HG02938 (cell line): Measurements from ENCODE around the gene HES4.
"Not testable (repeated sequence)": the region's sequence is repeated elsewhere in the genome, so short reads cannot be mapped to it uniquely, and the experiment has no call there.

Source experiments
- ATAC-seq: cut with Tn5 transposase; IDR thresholded peaks from one replicate; pipeline ENCODE4 v1.9.1; 2021; ENCODE audit warnings: mild to moderate bottlenecking, moderate library complexity; ENCODE audit not compliant: unreplicated experiment

HES4 gene

DNA sequence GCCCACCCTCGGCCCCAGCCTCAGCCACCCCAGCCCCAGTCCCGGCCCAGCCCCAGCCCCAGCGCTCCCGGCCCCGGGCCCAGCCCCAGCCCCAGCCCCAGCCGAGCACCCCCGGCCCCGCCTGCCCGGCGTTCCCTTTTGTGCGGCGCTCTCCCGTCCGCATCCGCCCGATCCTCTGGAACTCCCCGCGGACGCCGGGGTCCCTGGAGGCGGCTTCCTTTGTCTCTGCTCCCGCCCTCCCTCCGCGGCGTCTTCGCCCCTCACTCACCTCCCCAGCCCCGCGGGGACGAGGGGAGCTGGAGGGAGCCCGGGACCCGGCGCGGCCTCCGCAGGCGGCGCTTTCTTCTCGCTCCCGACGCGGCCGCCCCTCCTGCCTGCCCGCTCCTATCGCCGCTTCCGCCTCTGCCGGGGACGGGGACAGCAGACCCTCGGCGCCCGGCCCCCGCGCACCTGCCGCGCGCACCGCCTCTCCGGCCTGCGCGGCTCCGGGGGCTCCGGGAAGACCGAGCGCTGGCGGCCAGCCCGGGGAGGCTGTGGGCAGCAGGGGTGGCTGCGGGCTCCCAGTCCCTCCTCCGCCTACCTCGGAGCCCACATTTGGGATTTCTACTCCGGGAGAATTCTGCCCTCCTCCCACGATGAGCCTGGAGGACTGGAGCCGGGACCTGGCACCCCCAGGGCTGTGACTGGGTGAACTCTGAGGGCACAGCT lies 34.0 kb upstream of the HES4 start:
- ATAC-seq = no peak

DNA sequence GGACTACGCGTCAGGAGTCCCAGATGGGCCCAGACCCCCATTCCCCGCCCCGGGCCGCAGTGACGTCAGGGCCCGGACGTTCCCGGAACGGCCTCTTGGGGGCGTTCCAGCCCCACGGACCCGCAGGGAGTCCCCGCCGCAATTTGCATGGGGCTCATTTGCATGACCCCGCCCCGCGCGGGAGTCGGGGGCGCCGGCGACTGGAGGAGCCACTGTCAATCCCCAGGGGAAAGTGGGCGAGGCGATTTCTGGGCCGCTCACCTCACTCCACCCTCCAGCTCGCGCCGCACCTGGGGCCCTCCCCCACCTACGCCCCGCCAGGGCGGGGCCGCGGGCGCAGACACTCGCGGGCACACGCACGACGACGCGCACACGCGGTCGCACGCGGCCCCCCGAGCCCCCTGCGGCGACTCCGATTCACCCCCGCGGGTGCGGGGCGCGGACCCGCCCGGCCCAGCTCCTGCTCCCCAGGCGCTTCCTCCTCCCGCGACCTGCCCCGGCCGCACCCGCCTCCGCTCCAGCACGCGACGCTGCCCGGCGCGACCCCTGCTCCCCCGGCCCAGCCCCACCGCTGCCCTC lies 33.2 kb upstream of the HES4 start:
- ATAC-seq = peak; percentile 82

GRCh38 chr1:1032424-1032823 lies 32.5 kb upstream of the HES4 start:
- peak; percentile 4 for ATAC-seq

- ATAC-seq = no peak
Observed at GRCh38 chr1:1031659-1032235, 31.9 kb upstream of the HES4 start.

DNA sequence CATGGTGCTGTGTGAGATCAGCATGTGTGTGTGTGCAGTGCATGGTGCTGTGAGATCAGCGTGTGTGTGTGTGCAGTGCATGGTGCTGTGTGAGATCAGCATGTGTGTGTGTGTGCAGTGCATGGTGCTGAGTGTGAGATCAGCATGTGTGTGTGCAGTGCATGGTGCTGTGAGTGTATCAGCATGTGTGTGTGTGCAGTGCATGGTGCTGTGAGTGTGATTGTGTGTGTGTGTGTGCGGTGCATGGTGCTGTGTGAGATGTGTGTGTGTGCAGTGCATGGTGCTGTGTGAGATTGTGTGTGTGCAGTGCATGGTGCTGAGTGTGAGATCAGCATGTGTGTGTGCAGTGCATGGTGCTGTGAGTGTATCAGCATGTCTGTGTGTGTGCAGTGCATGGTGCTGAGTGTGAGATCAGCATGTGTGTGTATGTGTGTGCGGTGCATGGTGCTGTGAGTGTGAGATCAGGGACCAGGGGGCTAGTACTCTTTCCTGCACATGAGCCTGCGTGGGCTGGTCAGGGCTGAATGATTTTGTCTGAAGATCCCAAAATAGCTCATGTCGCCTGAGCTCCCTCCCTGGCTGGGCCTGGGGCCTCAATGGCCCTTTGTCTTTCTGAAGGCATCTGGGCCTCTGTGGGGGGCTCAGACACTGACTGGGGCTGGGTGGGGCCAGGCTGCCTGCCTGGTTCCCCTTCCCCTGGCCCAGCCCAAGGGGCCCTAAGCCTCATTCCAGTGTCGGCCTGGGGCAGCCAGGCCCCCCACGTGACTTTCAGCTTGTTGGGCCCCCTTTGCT lies 31.2 kb upstream of the HES4 start:
- ATAC-seq = not testable (repeated sequence)

DNA sequence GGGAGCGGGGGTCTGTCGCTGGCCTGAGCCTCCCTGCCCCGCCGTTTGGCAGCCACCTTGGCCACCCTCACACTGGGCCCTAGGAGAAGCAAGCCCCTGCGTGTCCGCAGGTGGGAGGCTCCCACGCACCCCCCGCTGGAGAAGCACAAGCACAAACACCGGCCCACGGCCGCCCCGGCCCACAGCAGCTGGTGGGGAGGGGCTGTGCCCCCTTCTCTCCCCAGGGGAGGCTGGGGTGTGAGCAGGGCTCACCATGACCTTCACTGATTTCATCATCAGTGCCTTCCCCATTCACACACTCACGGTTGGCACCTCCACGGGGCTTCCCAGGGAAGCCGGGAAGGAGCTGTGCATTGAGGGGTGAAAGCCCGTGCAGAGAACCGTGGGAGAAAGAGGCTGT lies 27.9 kb upstream of the HES4 start:
- ATAC-seq = no peak

GRCh38 chr1:1026599-1027413 lies 26.9 kb upstream of the HES4 start:
- ATAC-seq = no peak

DNA sequence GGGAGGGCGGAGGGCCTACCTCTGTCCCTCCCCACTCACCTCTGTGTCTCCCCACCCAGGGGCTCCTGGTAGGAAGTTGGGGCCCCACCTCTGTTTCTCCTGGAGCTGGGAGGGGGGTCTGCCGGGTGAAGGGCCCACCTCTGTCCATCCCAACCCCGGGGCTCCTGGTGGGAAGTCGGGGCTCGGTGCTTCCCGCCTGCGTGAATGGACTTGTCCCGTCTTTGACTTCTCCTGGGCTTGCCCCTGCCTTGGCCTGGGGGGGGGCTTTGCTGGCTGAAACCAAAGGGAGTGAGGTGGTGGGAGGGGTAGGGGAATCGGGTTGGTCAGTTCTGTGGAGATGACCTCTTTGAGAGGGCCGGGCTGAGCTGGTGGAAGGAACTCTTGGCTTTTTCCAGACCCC lies 25.8 kb upstream of the HES4 start:
- ATAC-seq = no peak

- ATAC-seq = no peak
Observed at GRCh38 chr1:1024771-1025699, 25.1 kb upstream of the HES4 start.

GRCh38 chr1:1024149-1024770 lies 24.4 kb upstream of the HES4 start:
- ATAC-seq = no peak

DNA sequence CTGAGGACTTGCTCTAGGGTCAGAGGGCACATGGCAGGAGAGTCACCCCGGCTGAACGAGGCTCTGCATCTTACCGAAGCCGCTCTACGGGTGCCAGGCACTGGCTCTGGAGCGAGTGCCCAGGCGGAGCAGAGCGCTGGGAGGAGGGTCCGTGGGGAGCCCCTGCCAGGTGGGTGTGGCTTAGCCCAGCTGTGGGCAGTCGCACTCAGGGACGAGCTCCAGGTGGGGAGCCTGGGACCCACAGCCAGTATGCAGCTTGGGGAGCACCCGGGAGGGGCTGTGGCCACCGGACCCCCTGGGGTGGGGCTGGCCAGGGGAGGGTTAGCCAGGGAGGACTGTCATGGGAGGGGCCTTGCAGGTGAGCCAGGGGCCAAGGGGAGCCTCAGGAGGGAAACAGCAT lies 23.8 kb upstream of the HES4 start:
- ATAC-seq = no peak

- ATAC-seq = no peak
Observed at GRCh38 chr1:1022302-1023009, 22.6 kb upstream of the HES4 start.

GRCh38 chr1:1021920-1022259 lies 22.0 kb upstream of the HES4 start:
- ATAC-seq = no peak

GRCh38 chr1:1021010-1021919 lies 21.4 kb upstream of the HES4 start:
- ATAC-seq = no peak

- peak; percentile 14 for ATAC-seq
Observed at GRCh38 chr1:1020415-1021009, 20.6 kb upstream of the HES4 start.

DNA sequence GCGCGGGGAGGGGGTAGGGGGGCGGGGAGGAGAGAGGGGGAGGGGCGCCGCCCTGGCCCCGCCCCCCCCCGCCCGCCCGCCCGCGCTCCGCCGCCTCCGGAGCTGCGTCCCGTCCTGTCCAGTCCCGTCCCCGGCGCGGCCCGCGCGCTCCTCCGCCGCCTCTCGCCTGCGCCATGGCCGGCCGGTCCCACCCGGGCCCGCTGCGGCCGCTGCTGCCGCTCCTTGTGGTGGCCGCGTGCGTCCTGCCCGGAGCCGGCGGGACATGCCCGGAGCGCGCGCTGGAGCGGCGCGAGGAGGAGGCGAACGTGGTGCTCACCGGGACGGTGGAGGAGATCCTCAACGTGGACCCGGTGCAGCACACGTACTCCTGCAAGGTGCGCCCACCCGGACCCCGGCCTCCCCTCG lies 20.1 kb upstream of the HES4 start, which contains the start of gene AGRN:
AGRN (plus strand) TSS at position 121 of the 405 bp plus-strand sequence; CDS start at position 174, 53 bp downstream.
- peak; percentile 17 for ATAC-seq
